ENCODE data around the gene AGAP3.

Gene AGAP3

GRCh38 chr7:151123822-151124464, 37.7 kb downstream of the AGAP3 start:
- in situ Hi-C loops (cut with HindIII; ENCODE audit: low pct_ligation_motif_present, low sequenced_read_pairs) = no loop called here
- H3K27me3 ChIP-seq (replicated peaks) = no peaks in the 10 kb centered on the region
- H3K27ac ChIP-seq = no peak overlapping the region
- peaks cover 43% of the 10 kb centered on the region for H3K36me3 ChIP-seq (replicated peaks)
- TF ChIP-seq, protein P1, sequence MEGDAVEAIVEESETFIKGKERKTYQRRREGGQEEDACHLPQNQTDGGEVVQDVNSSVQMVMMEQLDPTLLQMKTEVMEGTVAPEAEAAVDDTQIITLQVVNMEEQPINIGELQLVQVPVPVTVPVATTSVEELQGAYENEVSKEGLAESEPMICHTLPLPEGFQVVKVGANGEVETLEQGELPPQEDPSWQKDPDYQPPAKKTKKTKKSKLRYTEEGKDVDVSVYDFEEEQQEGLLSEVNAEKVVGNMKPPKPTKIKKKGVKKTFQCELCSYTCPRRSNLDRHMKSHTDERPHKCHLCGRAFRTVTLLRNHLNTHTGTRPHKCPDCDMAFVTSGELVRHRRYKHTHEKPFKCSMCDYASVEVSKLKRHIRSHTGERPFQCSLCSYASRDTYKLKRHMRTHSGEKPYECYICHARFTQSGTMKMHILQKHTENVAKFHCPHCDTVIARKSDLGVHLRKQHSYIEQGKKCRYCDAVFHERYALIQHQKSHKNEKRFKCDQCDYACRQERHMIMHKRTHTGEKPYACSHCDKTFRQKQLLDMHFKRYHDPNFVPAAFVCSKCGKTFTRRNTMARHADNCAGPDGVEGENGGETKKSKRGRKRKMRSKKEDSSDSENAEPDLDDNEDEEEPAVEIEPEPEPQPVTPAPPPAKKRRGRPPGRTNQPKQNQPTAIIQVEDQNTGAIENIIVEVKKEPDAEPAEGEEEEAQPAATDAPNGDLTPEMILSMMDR (IDR thresholded peaks at IDR 0.05; ENCODE audit: low read depth, low read length, missing control alignments) = peak; percentile 100
- H3K4me3 ChIP-seq (ENCODE audit: low read depth, low read length) = no peak overlapping the region
- peak; percentile 59 for DNase-seq

GRCh38 chr7:151124481-151124880, 38.2 kb downstream of the AGAP3 start:
- Histone ChIP-seq H3K4me3 (ENCODE audit: low read depth, low read length) (no peak overlapping the region), H3K27me3 (replicated peaks) (no peaks in the 10 kb centered on the region), H3K36me3 (replicated peaks) (peaks cover 41% of the 10 kb centered on the region), H3K27ac (no peak overlapping the region)
- in situ Hi-C loops (cut with HindIII; ENCODE audit: low pct_ligation_motif_present, low sequenced_read_pairs) = no loop called here
- TF ChIP-seq, protein P1 (IDR thresholded peaks at IDR 0.05; ENCODE audit: low read depth, low read length, missing control alignments) = no peak
- no peak for DNase-seq

- no peak overlapping the region for H3K27ac ChIP-seq
- H3K4me3 ChIP-seq (ENCODE audit: low read depth, low read length) = no peak overlapping the region
- in situ Hi-C loops (cut with HindIII; ENCODE audit: low pct_ligation_motif_present, low sequenced_read_pairs) = no loop called here
- peaks cover 40% of the 10 kb centered on the region for H3K36me3 ChIP-seq (replicated peaks)
- DNase-seq = no peak
- no peaks in the 10 kb centered on the region for H3K27me3 ChIP-seq (replicated peaks)
- TF ChIP-seq, protein P1 (IDR thresholded peaks at IDR 0.05; ENCODE audit: low read depth, low read length, missing control alignments) = no peak
Measured at GRCh38 chr7:151124899-151125399, 38.7 kb downstream of the AGAP3 start.

- TF ChIP-seq, protein P1 (IDR thresholded peaks at IDR 0.05; ENCODE audit: low read depth, low read length, missing control alignments) = peak; percentile 39
- no peak for DNase-seq
- peak overlapping the region; percentile 46 for H3K4me3 ChIP-seq (ENCODE audit: low read depth, low read length)
- no peak overlapping the region for H3K27ac ChIP-seq
- in situ Hi-C loops (cut with HindIII; ENCODE audit: low pct_ligation_motif_present, low sequenced_read_pairs) = no loop called here
- H3K36me3 ChIP-seq (replicated peaks) = peaks cover 37% of the 10 kb centered on the region
- no peaks in the 10 kb centered on the region for H3K27me3 ChIP-seq (replicated peaks)
Measured at GRCh38 chr7:151125470-151125845, 39.2 kb downstream of the AGAP3 start.

DNA sequence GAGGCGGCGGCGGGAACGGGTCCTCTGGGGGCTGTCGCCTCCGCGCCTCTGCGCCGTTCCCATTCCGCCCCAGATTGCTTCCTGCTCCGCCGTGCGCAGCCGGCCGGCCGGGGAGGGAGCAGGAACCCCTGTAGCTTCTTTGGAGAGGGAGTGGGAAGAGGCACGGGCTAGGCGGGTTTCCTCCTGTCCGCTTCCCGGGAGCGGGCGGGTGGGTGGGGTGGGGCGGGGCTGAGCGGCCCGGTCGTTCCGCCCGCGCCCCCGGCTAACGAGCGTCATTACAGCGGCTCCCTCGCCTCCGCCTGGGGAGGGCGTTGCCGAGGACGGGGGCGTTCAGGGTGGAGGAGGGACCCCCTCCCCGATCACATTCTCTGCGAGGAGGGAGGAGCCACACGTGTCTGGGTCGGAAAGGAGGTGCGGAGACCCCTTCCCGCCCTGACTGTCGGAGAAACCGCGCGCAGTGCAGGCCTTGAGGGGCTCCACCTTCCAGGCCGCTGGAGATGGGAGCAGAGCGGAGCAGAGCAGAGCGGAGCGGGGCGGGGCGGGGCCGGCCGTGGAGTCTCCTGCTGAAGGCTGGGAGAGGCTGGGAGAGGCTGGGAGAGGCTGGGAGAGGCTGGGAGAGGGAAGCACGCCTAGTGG, 39.7 kb downstream of the AGAP3 start:
- no peak for DNase-seq
- TF ChIP-seq, protein P1 (IDR thresholded peaks at IDR 0.05; ENCODE audit: low read depth, low read length, missing control alignments) = no peak
- Histone ChIP-seq H3K27ac (no peak overlapping the region), H3K27me3 (replicated peaks) (no peaks in the 10 kb centered on the region), H3K4me3 (ENCODE audit: low read depth, low read length) (peak overlapping the region; percentile 46), H3K36me3 (replicated peaks) (peaks cover 35% of the 10 kb centered on the region)
- in situ Hi-C loops (cut with HindIII; ENCODE audit: low pct_ligation_motif_present, low sequenced_read_pairs) = no loop called here

Data from brain microvascular endothelial cell (primary cell).